ENCODE measurements around the gene TEX29.

Gene TEX29

DNA sequence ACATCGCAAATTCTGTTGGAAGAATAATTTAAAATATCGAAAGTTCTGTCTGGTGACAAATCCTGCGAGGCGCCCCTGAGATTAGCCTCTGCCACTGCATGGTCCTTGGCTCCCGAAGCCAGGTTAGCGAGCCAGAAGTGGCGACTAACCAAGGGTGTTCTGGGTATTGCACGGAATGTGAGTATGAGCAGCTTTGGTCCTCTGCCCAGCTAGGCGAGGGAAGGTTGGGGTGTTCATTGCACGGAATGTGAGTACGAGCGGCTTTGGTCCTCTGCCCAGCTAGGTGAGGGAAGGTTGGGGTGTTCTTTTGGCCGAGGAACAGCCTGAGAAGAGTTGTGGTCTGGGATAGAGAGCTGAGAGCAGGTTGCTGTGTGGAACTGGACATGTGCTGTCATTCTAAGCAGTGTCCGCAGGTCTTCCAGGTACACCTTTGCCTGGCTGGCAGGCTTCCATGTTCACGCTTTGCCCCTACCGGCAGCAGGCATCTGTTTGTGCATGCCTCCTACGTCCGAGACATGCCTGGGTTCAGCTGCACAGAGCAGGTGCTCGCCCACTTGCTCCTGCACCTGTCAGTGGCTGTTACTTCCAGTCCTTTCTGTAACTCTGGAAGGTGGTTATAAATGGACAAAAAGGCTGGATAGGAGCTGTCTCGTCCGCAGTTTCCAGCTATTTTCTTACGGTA, 18.3 kb upstream of the TEX29 start:
- no peak for FAIRE-seq
- no peak for DNase-seq (ENCODE audit: insufficient read length, low spot score)
- TF ChIP-seq, protein P1, sequence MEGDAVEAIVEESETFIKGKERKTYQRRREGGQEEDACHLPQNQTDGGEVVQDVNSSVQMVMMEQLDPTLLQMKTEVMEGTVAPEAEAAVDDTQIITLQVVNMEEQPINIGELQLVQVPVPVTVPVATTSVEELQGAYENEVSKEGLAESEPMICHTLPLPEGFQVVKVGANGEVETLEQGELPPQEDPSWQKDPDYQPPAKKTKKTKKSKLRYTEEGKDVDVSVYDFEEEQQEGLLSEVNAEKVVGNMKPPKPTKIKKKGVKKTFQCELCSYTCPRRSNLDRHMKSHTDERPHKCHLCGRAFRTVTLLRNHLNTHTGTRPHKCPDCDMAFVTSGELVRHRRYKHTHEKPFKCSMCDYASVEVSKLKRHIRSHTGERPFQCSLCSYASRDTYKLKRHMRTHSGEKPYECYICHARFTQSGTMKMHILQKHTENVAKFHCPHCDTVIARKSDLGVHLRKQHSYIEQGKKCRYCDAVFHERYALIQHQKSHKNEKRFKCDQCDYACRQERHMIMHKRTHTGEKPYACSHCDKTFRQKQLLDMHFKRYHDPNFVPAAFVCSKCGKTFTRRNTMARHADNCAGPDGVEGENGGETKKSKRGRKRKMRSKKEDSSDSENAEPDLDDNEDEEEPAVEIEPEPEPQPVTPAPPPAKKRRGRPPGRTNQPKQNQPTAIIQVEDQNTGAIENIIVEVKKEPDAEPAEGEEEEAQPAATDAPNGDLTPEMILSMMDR (IDR thresholded peaks at IDR 0.05; ENCODE audit: insufficient read depth, missing control alignments) = no peak

- TF ChIP-seq, protein P1 (IDR thresholded peaks at IDR 0.05; ENCODE audit: insufficient read depth, missing control alignments) = no peak
- FAIRE-seq (no peak), DNase-seq (ENCODE audit: insufficient read length, low spot score) (no peak)
These were observed 16.9 kb upstream of the TEX29 start for GRCh38 chr13:111303559-111303958.

GRCh38 chr13:111304041-111304544, 16.3 kb upstream of the TEX29 start:
- no peak for FAIRE-seq

GRCh38 chr13:111304603-111305289, 15.7 kb upstream of the TEX29 start:
- no peak for DNase-seq (ENCODE audit: insufficient read length, low spot score)
- no peak for FAIRE-seq
- TF ChIP-seq, protein P1 (IDR thresholded peaks at IDR 0.05; ENCODE audit: insufficient read depth, missing control alignments) = no peak

More at GRCh38 chr13:111304041-111304544, 16.3 kb upstream of the TEX29 start:
- TF ChIP-seq, protein P1 (IDR thresholded peaks at IDR 0.05; ENCODE audit: insufficient read depth, missing control alignments) = no peak
- DNase-seq (ENCODE audit: insufficient read length, low spot score) = no peak

DNA sequence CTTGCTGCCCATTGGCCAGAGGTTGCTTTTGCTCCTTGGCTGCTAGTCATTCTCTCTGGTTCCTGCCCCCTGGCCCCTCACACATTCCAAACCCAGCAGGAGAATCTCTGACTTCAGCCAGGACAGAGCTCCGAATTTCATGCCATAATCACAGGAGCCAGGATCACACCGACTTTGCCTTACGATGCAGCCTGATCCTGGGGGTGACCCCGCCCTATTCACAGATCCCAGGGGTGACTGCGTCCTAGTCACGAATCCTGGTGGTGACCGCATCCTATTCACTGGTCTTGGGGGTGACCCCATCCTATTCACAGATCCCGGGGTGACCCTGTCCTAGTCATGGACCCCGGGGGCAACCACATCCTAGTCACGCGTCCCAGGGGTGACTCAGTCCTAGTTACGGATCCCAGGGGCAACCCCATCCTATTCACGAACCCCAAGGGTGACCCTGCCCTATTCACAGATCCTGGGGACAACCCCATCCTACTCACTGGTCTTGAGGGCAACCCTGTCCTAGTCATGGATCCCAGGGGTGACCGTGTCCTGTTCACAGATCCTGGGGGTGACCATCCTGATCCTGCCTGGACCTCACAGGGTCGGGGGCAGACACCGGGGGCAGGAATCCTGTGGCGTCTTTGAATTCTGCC, 7.4 kb upstream of the TEX29 start:
- DNase-seq (ENCODE audit: insufficient read length, low spot score) = no peak

DNA sequence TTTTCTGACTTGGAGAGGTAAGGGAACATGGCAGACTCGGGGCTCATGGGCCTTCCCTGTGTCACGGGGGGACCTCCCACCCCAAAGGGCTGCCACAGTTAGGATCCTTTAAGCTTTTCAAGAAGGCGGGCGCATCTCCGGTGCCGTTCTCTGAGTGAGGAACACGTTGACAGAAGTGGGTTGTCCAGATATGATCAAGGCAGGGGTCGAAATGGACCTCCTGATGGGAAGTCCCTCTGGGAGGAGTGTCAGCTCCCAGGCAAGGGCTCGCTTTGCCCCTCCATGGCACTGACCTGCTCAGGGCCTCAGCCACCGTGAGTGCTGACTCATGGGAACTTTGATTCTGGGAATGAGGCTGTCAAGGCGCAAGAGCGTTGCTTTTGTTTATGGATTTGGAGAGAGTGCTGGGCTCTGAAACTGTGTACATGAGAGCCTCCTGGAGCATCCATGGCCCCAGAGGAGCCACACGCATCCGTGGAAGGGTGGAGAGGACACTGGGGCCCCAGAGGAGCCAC, 6.5 kb upstream of the TEX29 start:
- TF ChIP-seq, protein P1 (IDR thresholded peaks at IDR 0.05; ENCODE audit: insufficient read depth, missing control alignments) = no peak
- no peak for FAIRE-seq

More for the DNA sequence above, 7.4 kb upstream of the TEX29 start:
- FAIRE-seq = no peak
- TF ChIP-seq, protein P1 (IDR thresholded peaks at IDR 0.05; ENCODE audit: insufficient read depth, missing control alignments) = no peak

More for the DNA sequence above, 6.5 kb upstream of the TEX29 start:
- DNase-seq (ENCODE audit: insufficient read length, low spot score) = no peak
